H1 (cell line): ENCODE measurements around the gene FOXN3. TPM values are rescaled to one million over a fixed set of nuclear protein-coding genes. Genes with fewer than 3 reads are reported as not detected.

Experiments used
- CTCF ChIA-PET: fragments of 300-600 bp; sonication (Branson Sonifier 250); formaldehyde crosslinking; loops from one replicate; lab custom pipeline; 2021; ENCODE audit not compliant: partially characterized antibody; lab: Charles Lee
- POLR2A ChIA-PET: fragments of 300-600 bp; sonication (Branson Sonifier 250); formaldehyde crosslinking; loops from one replicate; lab custom pipeline; 2021; ENCODE audit warnings: inconsistent platforms; ENCODE audit not compliant: partially characterized antibody; lab: Charles Lee
- DNase-seq, 2 experiments: peaks; one replicate each; pipeline versions ENCODE4 v3.0.0 to v3.0.0-alpha.2; 2010 to 2022; ENCODE audit warnings: low spot score in 2 of 2, low read depth in 1 of 2, mixed read lengths in 1 of 2
- FAIRE-seq: peaks from 2 replicates; lab custom pipeline; 2011; peaks lifted over from hg19 to GRCh38; lab: Jason Lieb, UNC
- H2AFZ ChIP-seq: 2 replicates; pipeline ENCODE4 v1.8.1; 2012; ENCODE audit warnings: low read length, inconsistent platforms
- H2AK5ac ChIP-seq: 2 replicates; pipeline ENCODE4 v1.6.1; 2013; ENCODE audit warnings: low read depth, low read length
- H2BK120ac ChIP-seq: replicated peaks from 2 replicates; pipeline ENCODE3; 2013; ENCODE audit warnings: low read depth, low read length, inconsistent platforms
- H2BK12ac ChIP-seq: 2 replicates; pipeline ENCODE4 v1.6.1; 2013; ENCODE audit warnings: low read depth, low read length
- H2BK15ac ChIP-seq: 2 replicates; pipeline ENCODE4 v1.6.1; 2013; ENCODE audit warnings: low read length
- H2BK20ac ChIP-seq: 2 replicates; pipeline ENCODE4 v1.6.1; 2013; ENCODE audit warnings: low read length
- H2BK5ac ChIP-seq: 2 replicates; pipeline ENCODE4 v1.6.1; 2013; ENCODE audit warnings: low read depth, low read length
- H3K14ac ChIP-seq: 2 replicates; pipeline ENCODE4 v1.6.1; 2013; ENCODE audit warnings: inconsistent platforms; ENCODE audit not compliant: insufficient read length
- H3K18ac ChIP-seq: 2 replicates; pipeline ENCODE4 v1.6.1; 2013; ENCODE audit warnings: low read length; ENCODE audit errors: extremely low read depth
- H3K23ac ChIP-seq: 2 replicates; pipeline ENCODE4 v1.6.1; 2013; ENCODE audit warnings: inconsistent platforms; ENCODE audit not compliant: insufficient read length
- H3K23me2 ChIP-seq: 2 replicates; pipeline ENCODE4 v1.6.1; 2013; ENCODE audit warnings: low read depth, low read length
- H3K27ac ChIP-seq: 2 replicates; pipeline ENCODE4 v1.6.1; 2011; ENCODE audit warnings: low read depth, low read length, inconsistent platforms
- H3K27me3 ChIP-seq, 4 experiments: replicated peaks in 1 of 4; 1 replicate in 1 of 4; 2 replicates in 3 of 4; pipeline versions ENCODE4 v1.6.1 to v1.8.1; 2011 to 2013; ENCODE audit warnings: low read length in 3 of 4, mild to moderate bottlenecking in 3 of 4, inconsistent platforms in 2 of 4, mixed read lengths in 2 of 4, moderate library complexity in 1 of 4; ENCODE audit not compliant: control insufficient read depth in 3 of 4, insufficient read depth in 3 of 4; ENCODE audit errors: extremely low read depth in 1 of 4
- H3K36me3 ChIP-seq, 4 experiments: 2 replicates each; pipeline versions ENCODE4 v1.6.1 to v1.8.1; 2011 to 2013; ENCODE audit warnings: mild to moderate bottlenecking in 4 of 4, low read length in 3 of 4, moderate library complexity in 2 of 4, control low read depth in 1 of 4, inconsistent platforms in 1 of 4; ENCODE audit not compliant: insufficient read depth in 4 of 4, control insufficient read depth in 2 of 4
- H3K4ac ChIP-seq: replicated peaks from 2 replicates; pipeline ENCODE3; 2013; ENCODE audit warnings: low read length, low read depth, mixed read lengths, inconsistent platforms; ENCODE audit not compliant: insufficient read length
- H3K4me1 ChIP-seq, 4 experiments: replicated peaks in 1 of 4; 1 replicate in 1 of 4; 2 replicates in 3 of 4; pipeline versions ENCODE4 v1.6.1 to v1.8.1; 2011 to 2013; ENCODE audit warnings: low read length in 3 of 4, inconsistent platforms in 2 of 4, mixed read lengths in 1 of 4; ENCODE audit not compliant: insufficient read depth in 4 of 4, control insufficient read depth in 3 of 4
- H3K4me2 ChIP-seq, 2 experiments: 2 replicates each; pipeline versions ENCODE4 v1.6.1 to v1.8.1; 2011 to 2013; ENCODE audit warnings: low read depth in 2 of 2, low read length in 2 of 2, control low read depth in 1 of 2, inconsistent platforms in 1 of 2, mild to moderate bottlenecking in 1 of 2; ENCODE audit not compliant: insufficient read depth in 1 of 2
- H3K4me3 ChIP-seq, 4 experiments: fragments of 200-600, 300-600 bp in 1 of 4; sonication (generic), shearing (Covaris generic), sonication (Bioruptor Twin) in 1 of 4; 2 replicates each; pipeline versions ENCODE4 v1.5.1 to v1.8.1; 2011 to 2016; ENCODE audit warnings: low read length in 4 of 4, low read depth in 3 of 4, control low read depth in 2 of 4, inconsistent platforms in 2 of 4, mild to moderate bottlenecking in 2 of 4, mixed read lengths in 1 of 4, moderate library complexity in 1 of 4; ENCODE audit not compliant: insufficient read depth in 2 of 4; ENCODE audit errors: extremely low read depth in 1 of 4
- H3K56ac ChIP-seq: replicated peaks from 2 replicates; pipeline ENCODE3; 2013; ENCODE audit warnings: low read depth, mild to moderate bottlenecking, mixed read lengths, low read length, inconsistent platforms; ENCODE audit not compliant: insufficient read length
- H3K79me1 ChIP-seq: 2 replicates; pipeline ENCODE4 v1.6.1; 2013; ENCODE audit warnings: low read depth, low read length, control low read depth
- H3K79me2 ChIP-seq, 2 experiments: 2 replicates each; pipeline versions ENCODE4 v1.6.1 to v1.8.1; 2012 to 2013; ENCODE audit warnings: low read length in 2 of 2, mild to moderate bottlenecking in 2 of 2, inconsistent platforms in 1 of 2; ENCODE audit not compliant: insufficient read depth in 2 of 2, control insufficient read depth in 1 of 2
- H3K9ac ChIP-seq, 4 experiments: replicated peaks in 1 of 4; 1 replicate in 1 of 4; 2 replicates in 3 of 4; pipeline versions ENCODE4 v1.6.1 to v1.8.1; 2011 to 2013; ENCODE audit warnings: low read depth in 3 of 4, low read length in 3 of 4, control low read depth in 2 of 4, mild to moderate bottlenecking in 2 of 4, moderate library complexity in 2 of 4, inconsistent platforms in 1 of 4; ENCODE audit errors: extremely low read depth in 1 of 4
- H3K9me3 ChIP-seq, 2 experiments: 2 replicates each; pipeline versions ENCODE4 v1.6.1 to v1.8.1; 2012 to 2013; ENCODE audit warnings: mild to moderate bottlenecking in 2 of 2, moderate library complexity in 2 of 2, control low read depth in 1 of 2, inconsistent platforms in 1 of 2, low read depth in 1 of 2, low read length in 1 of 2, mixed read lengths in 1 of 2; ENCODE audit not compliant: insufficient read depth in 2 of 2
- H4K20me1 ChIP-seq, 2 experiments: replicated peaks in 1 of 2; 2 replicates each; pipeline versions ENCODE3 to v1.8.1; 2011 to 2013; ENCODE audit warnings: inconsistent platforms in 2 of 2, low read length in 2 of 2, mild to moderate bottlenecking in 1 of 2; ENCODE audit not compliant: insufficient read depth in 2 of 2, control insufficient read depth in 1 of 2
- H4K5ac ChIP-seq: 2 replicates; pipeline ENCODE4 v1.6.1; 2013; ENCODE audit warnings: low read length, low read depth, mixed read lengths, inconsistent platforms; ENCODE audit not compliant: insufficient read length
- H4K8ac ChIP-seq: 2 replicates; pipeline ENCODE4 v1.8.0; 2013; ENCODE audit warnings: mild to moderate bottlenecking, moderate library complexity, low read length, inconsistent platforms; ENCODE audit not compliant: insufficient read depth; ENCODE audit errors: extremely low read depth
- H4K91ac ChIP-seq: replicated peaks from 2 replicates; pipeline ENCODE3; 2013; ENCODE audit warnings: low read length, mixed read lengths, inconsistent platforms; ENCODE audit not compliant: insufficient read length
- BRCA1 ChIP-seq: IDR thresholded peaks from 2 replicates; pipeline ENCODE4 v1.6.1; 2012; ENCODE audit warnings: low read depth, low read length, improper control_type of control experiment
- JUND ChIP-seq: IDR thresholded peaks from 2 replicates; pipeline ENCODE4 v1.6.1; 2011; ENCODE audit warnings: mild to moderate bottlenecking, improper control_type of control experiment, low read length
- KDM1A ChIP-seq: fragments of 200-600, 300-600 bp; sonication (generic); IDR thresholded peaks from 2 replicates; pipeline ENCODE4 v1.7.1; 2016; ENCODE audit warnings: mild to moderate bottlenecking, low read length, borderline replicate concordance
- KDM5A ChIP-seq: fragments of 200-600 bp; IDR thresholded peaks from 2 replicates; pipeline ENCODE4 v1.7.1; 2012; ENCODE audit warnings: mild to moderate bottlenecking, low read length, inconsistent platforms, mixed read lengths
- SP2 ChIP-seq: IDR thresholded peaks from 2 replicates; pipeline ENCODE4 v1.6.1; 2012; ENCODE audit warnings: mild to moderate bottlenecking, low read length, inconsistent platforms
- YY1 ChIP-seq: IDR thresholded peaks from 2 replicates; pipeline ENCODE4 v1.6.1; 2011; ENCODE audit warnings: low read depth, mild to moderate bottlenecking, low read length
- WGBS, 2 experiments: shearing (Covaris generic) in 1 of 2; methylation state at CpG; one replicate each; pipeline versions ENCODE4 v1.1.6 to v1.1.7; 2013 to 2015; ENCODE audit warnings: low lambda C conversion rate in 2 of 2, mixed read lengths in 2 of 2, inconsistent platforms in 1 of 2, low coverage in 1 of 2, missing lambda C conversion rate in 1 of 2; ENCODE audit not compliant: insufficient replicate concordance in 2 of 2, insufficient coverage in 1 of 2, insufficient read length in 1 of 2; ENCODE audit errors: extremely low coverage in 1 of 2, missing lambda C conversion rate in 1 of 2; 5-methylcytosine and 5-hydroxymethylcytosine counted together
- polyA plus RNA-seq, 7 experiments: library from polyadenylated mRNA; depleted of rRNA in 3 of 7; stranded (reverse) in 5 of 7; unstranded in 2 of 7; fragments of >200 nt in 5 of 7; fragments of 200-250 nt in 2 of 7; gene quantifications; 1 replicate in 5 of 7; 2 replicates in 1 of 7; 4 replicates in 1 of 7; pipeline versions ENCODE4 v1.2.1 to v1.2.3, GENCODE V29; 2011 to 2013; ENCODE audit warnings: missing spikeins in 2 of 7, mixed read lengths in 2 of 7
- total RNA-seq: library from RNA; stranded (reverse); fragmentation: NEBNext Ultra II Directional; extraction: Animal tissue kit (Norgen Biotek cat#: 25700); gene quantifications from 2 replicates; pipeline ENCODE4 v1.2.1, GENCODE V29; 2021
- TF ChIP-seq, protein P1 (sequence below), 3 experiments: IDR thresholded peaks; 1 replicate in 2 of 3; 2 replicates in 1 of 3; pipeline versions ENCODE4 v1.5.1 to v1.6.1; 2011; ENCODE audit warnings: low read length in 3 of 3, mild to moderate bottlenecking in 3 of 3, inconsistent platforms in 2 of 3, low read depth in 1 of 3, moderate library complexity in 1 of 3; ENCODE audit not compliant: insufficient read depth in 1 of 3; ENCODE audit errors: control extremely low read depth in 1 of 3

Gene FOXN3
- total and polyA plus RNA-seq, 2 of the 8 experiments (the other 6 are each of a cell fraction or from before 2014, with no cell fraction given) = 52.6 to 178 TPM

DNA sequence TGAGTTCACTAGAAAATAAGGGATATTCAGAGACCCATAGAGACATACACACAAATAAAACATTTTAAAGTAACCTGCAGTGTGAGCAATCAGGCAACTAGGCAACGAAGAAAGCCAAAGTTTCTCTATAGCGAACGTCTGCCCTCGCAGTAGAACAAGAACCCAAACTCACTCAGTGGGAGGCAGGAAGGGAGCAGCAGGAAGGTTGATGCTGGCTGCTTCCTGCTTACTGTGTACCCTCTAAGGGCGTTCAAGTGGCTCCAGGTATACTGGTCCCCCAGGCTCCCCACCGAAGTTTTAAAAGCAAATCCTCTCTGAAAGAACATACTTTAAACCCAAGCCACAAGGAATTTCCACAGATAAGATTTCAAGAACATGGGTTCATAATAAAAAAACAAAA lies 249.3 kb downstream of the FOXN3 start:
- H2BK120ac ChIP-seq = no peak overlapping the region
- ChIA-PET CTCF (interaction anchor here (7.3 kb wide), 1 partner anchor 10 kb away, joined by 41 read pairs; no protein-coding TSS in a partner anchor), POLR2A (no interaction called here)
- peaks cover 0 to 7% of the 10 kb centered on the region in 2 experiments for H4K20me1 ChIP-seq
- H4K91ac ChIP-seq = no peak overlapping the region
- H3K9ac ChIP-seq = no peak overlapping the region
- H3K4me3 ChIP-seq = no peak overlapping the region
- no peak overlapping the region for H4K5ac ChIP-seq
- H3K79me2 ChIP-seq = no peaks in the 10 kb centered on the region
- H3K27ac ChIP-seq = no peak overlapping the region
- TF ChIP-seq KDM5A = no peak
- TF ChIP-seq YY1 = no peak
- TF ChIP-seq, protein P1, sequence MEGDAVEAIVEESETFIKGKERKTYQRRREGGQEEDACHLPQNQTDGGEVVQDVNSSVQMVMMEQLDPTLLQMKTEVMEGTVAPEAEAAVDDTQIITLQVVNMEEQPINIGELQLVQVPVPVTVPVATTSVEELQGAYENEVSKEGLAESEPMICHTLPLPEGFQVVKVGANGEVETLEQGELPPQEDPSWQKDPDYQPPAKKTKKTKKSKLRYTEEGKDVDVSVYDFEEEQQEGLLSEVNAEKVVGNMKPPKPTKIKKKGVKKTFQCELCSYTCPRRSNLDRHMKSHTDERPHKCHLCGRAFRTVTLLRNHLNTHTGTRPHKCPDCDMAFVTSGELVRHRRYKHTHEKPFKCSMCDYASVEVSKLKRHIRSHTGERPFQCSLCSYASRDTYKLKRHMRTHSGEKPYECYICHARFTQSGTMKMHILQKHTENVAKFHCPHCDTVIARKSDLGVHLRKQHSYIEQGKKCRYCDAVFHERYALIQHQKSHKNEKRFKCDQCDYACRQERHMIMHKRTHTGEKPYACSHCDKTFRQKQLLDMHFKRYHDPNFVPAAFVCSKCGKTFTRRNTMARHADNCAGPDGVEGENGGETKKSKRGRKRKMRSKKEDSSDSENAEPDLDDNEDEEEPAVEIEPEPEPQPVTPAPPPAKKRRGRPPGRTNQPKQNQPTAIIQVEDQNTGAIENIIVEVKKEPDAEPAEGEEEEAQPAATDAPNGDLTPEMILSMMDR (IDR thresholded peaks at IDR 0.05; ENCODE audit: control extremely low read depth in 1 of 3, insufficient read depth in 1 of 3, low read depth in 1 of 3, low read length in 3 of 3) = no peak
- TF ChIP-seq JUND = no peak
- no peak for TF ChIP-seq SP2
- no peak for TF ChIP-seq BRCA1
- TF ChIP-seq KDM1A = no peak
- H3K79me1 ChIP-seq = no peaks in the 10 kb centered on the region
- H3K23me2 ChIP-seq = no peaks in the 10 kb centered on the region
- no peak overlapping the region for H2AK5ac ChIP-seq
- FAIRE-seq = no peak
- no peak overlapping the region for H3K23ac ChIP-seq
- H4K8ac ChIP-seq = no peak overlapping the region
- no peak overlapping the region for H3K4ac ChIP-seq
- no peak overlapping the region for H2BK5ac ChIP-seq
- H2BK12ac ChIP-seq = no peak overlapping the region
- H3K14ac ChIP-seq = no peak overlapping the region
- H2AFZ ChIP-seq = no peak overlapping the region
- no peak overlapping the region for H3K18ac ChIP-seq
- H3K9me3 ChIP-seq = peaks cover 4 to 6% of the 10 kb centered on the region in 2 experiments; a peak in 3 of 4 replicates
- 71% methylated on average over 6 of the region's 6 CpGs; no CpG with 5 or more reads in 1 of the 2 experiments for WGBS, 2 experiments
- no peak overlapping the region for H2BK20ac ChIP-seq
- peaks cover 0 to 7% (median 5%) of the 10 kb centered on the region in 4 experiments; a peak in 4 of 8 replicates for H3K36me3 ChIP-seq
- no peaks in the 10 kb centered on the region for H3K4me1 ChIP-seq
- H3K4me2 ChIP-seq = no peak overlapping the region
- H3K27me3 ChIP-seq = no peaks in the 10 kb centered on the region
- H2BK15ac ChIP-seq = no peak overlapping the region
- H3K56ac ChIP-seq = no peak overlapping the region
- DNase-seq = no peak
